Cardiac fibroblast (primary cell): ENCODE data around the gene CDC42EP3.
A peak's percentile ranks its signal among the peaks of the same experiment; 100 is the strongest.

Experiments used
- DNase-seq, 2 donors: peaks; one replicate each; pipeline versions ENCODE4 v3.0.0 to v3.0.0-alpha.2; 2010; ENCODE audit warnings: low read depth in 2 of 2
- H3K4me3 ChIP-seq, 2 donors: replicated peaks in 1 of 2; 1 replicate in 1 of 2; 2 replicates in 1 of 2; pipeline ENCODE4 v1.5.1; 2011; ENCODE audit warnings: low read depth in 2 of 2, low read length in 2 of 2, mild to moderate bottlenecking in 2 of 2, moderate library complexity in 1 of 2
- TF ChIP-seq, protein P1 (sequence below): IDR thresholded peaks from one replicate; pipeline ENCODE4 v1.5.1; 2011; ENCODE audit warnings: low read depth, mild to moderate bottlenecking, low read length, inconsistent platforms

Gene CDC42EP3

DNA sequence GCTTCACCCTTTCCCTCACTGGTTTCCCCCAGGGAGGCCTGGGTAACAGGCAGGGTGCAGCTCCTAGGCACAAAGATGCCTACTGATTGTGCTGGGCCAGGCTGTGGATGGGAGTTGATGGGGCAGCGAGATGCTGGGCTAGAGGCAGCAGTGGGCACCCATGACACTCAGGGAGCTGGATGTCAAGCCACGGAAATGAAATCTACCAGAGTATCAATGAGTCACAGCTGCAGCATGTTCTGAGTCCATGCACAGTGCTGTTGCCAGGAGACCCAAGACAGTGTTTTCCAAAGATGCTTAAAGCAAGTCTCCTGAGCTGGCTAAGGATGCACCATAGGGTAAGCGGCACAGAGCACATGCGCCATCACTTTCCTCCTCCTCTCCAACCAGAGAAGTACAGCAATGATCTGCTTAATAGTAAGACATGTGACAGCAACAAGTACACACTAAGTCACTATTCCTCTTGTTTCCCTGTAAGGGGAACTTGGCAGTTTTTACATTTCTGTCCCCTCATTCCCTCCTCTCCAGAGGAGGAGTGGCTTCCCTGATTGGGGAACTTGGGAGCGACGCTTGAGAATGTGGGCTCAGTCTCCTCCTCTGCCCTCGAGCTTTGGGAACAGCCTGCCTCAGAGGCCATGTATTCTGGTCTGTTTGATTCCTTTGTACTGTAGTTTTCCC is 57.2 kb downstream of the CDC42EP3 start:
- H3K4me3 ChIP-seq, result no peak overlapping the region
- peak; percentile 87 to 92 for DNase-seq
- TF ChIP-seq, protein P1, sequence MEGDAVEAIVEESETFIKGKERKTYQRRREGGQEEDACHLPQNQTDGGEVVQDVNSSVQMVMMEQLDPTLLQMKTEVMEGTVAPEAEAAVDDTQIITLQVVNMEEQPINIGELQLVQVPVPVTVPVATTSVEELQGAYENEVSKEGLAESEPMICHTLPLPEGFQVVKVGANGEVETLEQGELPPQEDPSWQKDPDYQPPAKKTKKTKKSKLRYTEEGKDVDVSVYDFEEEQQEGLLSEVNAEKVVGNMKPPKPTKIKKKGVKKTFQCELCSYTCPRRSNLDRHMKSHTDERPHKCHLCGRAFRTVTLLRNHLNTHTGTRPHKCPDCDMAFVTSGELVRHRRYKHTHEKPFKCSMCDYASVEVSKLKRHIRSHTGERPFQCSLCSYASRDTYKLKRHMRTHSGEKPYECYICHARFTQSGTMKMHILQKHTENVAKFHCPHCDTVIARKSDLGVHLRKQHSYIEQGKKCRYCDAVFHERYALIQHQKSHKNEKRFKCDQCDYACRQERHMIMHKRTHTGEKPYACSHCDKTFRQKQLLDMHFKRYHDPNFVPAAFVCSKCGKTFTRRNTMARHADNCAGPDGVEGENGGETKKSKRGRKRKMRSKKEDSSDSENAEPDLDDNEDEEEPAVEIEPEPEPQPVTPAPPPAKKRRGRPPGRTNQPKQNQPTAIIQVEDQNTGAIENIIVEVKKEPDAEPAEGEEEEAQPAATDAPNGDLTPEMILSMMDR, result no peak

DNA sequence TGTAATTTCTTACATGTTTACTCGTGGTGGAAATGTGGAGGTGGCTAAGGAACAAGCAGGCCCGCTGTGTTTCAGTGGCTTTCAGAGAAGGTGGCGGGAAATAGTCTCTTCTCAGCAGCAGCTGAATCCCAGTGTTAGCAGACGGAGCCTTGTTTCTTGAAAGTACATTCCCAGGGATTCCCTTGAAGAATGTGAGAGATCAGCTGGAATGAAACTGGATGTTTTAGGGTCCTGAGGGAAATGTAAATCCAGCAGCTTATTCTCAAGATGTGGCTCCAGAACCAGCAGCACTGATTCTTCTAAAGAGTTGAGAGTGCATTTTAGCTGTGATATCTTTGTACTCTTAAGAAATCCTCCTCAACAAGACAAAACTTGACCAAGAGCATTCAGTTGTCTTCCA is 59.1 kb downstream of the CDC42EP3 start:
- no peak for DNase-seq
- H3K4me3 ChIP-seq, result no peak overlapping the region
- TF ChIP-seq, protein P1, result no peak

DNA sequence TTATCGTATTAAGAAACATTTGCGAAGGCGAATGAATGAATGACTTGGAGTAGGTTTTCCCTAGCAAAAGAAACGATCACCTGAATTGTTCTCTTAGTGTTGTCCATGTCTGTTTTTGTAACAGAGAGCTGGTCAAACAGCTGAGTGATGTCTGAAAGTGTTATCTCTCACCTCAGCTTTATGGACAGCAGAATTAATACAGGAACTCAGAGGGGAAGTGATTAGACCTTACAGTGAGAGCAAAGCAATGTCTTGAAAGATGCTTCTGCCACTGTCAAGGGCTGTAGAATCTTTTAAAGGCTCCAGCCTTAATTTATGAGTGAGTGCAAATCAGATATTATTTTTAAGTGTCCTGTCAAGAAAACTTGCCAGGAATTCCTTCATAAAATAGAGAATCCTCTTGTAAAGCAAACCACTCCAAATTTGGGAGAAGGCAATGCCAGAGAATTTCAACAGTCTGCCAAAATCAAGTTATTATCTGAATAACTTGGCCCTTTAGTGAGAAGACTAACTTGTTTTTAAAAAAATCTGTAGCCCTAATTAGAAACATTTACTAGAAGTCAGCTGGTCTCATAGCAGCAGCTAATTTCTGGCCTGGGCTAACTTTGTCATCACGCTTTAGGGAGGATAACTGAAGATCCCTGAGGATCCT is 60.7 kb downstream of the CDC42EP3 start:
- peak in 1 of 2 donors; percentile 84 for DNase-seq
- TF ChIP-seq, protein P1, result no peak
- H3K4me3 ChIP-seq, result no peak overlapping the region

DNA sequence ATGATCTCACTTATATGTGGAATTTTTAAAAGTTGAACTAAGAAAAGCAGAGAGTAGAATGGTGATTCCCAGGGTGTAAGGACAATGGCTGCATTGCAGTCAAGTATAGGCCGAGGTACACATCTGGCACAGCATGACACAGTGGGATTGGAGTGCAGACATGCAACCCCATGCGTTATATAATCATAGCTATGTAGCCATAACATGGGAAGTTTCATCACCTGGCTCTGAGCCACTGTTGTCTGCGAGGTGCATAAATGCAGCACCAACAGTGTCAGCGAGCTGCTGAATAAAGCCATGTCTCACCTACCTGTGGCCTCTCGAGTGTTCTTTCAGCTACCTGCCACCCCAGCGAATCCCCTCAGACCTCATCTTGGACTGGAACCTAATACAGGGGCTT is 61.7 kb downstream of the CDC42EP3 start:
- no peak for DNase-seq
- TF ChIP-seq, protein P1, result no peak
- no peak overlapping the region for H3K4me3 ChIP-seq

DNA sequence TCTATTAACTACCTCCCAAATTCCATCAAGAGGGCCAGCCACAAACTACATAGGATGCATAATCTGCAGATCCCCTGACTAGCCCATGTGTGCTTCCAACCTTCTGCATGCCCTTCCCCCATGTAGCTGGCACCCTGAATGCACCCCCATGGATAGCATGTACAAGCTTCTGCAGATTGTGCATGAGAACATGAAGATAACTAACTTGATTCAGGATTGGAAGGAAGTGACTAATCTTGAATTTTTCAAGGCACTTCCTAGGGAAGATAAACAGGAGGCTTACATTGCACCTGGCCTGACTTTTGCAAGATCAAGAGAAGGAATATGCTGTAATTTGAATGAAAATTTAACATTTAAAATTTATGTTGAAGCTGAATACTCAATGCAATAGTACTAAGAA is 66.7 kb downstream of the CDC42EP3 start:
- TF ChIP-seq, protein P1, result no peak
- peak in 1 of 2 donors; percentile 41 for DNase-seq
- no peak overlapping the region for H3K4me3 ChIP-seq

DNA sequence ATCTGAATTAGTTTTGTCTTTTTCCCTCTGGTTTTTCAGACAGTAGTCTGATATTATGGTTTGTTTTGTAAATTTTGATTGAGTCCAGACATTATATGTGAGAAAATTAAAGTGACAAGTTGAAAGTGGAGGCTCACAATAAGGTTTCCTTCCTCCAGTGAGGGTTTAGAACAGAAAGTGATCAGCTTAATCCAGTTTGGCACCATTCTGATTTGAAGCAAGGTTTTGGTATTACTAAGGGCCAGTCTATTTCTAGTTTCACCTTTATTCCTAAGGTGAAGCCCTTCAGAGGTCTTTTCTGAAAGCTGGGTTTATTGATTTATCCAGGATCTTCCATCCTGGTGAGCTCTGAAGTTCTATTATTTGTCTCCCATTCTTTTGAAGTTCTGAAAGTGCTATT is 68.7 kb downstream of the CDC42EP3 start:
- H3K4me3 ChIP-seq, result no peak overlapping the region
- DNase-seq, result no peak

More for the DNA sequence above, 68.7 kb downstream of the CDC42EP3 start:
- TF ChIP-seq, protein P1, result no peak
